Pancreas (tissue), 10 donors: ENCODE results near the gene CCDC28B. TPM values are rescaled to one million over a fixed set of nuclear protein-coding genes. Genes with fewer than 3 reads are reported as not detected.

Source experiments
- ATAC-seq, 4 donors: fragments of 200-7000 bp; cut with Tn5 transposase; one replicate each; pipeline versions ENCODE4 v1.8.0 to v1.9.1; 2020; ENCODE audit warnings: mild to moderate bottlenecking in 4 of 4, moderate library complexity in 4 of 4
- DNase-seq, 6 donors: peaks; one replicate each; pipeline ENCODE4 v3.0.0-alpha.2; 2020
- FAIRE-seq: peaks from 2 replicates; lab custom pipeline; 2012; peaks lifted over from hg19 to GRCh38; lab: Jason Lieb, UNC
- H3K27ac ChIP-seq, 4 donors: fragments of 200-600 bp; sonication (generic); 1 replicate in 3 of 4; 2 replicates in 1 of 4; pipeline versions ENCODE4 v1.5.0 to v1.8.0; 2020
- H3K27me3 ChIP-seq, 4 donors: fragments of 200-600 bp; one replicate each; pipeline ENCODE4 v1.8.0; 2021
- H3K36me3 ChIP-seq, 3 donors: fragments of 200-600 bp; sonication (generic) in 1 of 3; one replicate each; pipeline versions ENCODE4 v1.5.0 to v1.8.0; 2020 to 2021
- H3K4me1 ChIP-seq, 3 donors: fragments of 200-600 bp; one replicate each; pipeline ENCODE4 v1.8.0; 2021
- H3K4me3 ChIP-seq, 4 donors: fragments of 200-600 bp; sonication (generic) in 2 of 4; one replicate each; pipeline versions ENCODE4 v1.5.0 to v1.8.0; 2020 to 2021
- H3K9me3 ChIP-seq, 4 donors: fragments of 200-600 bp; one replicate each; pipeline ENCODE4 v1.8.0; 2021
- CTCF ChIP-seq, 4 donors: fragments of 200-600 bp; sonication (generic) in 3 of 4; IDR thresholded peaks; one replicate each; pipeline versions ENCODE4 v1.5.0 to v1.8.0; 2021; ENCODE audit warnings: antibody characterized with exemption in 4 of 4
- WGBS, 2 donors: extraction: QIAGEN DNeasy Blood & Tissue Kit; methylation state at CpG; one replicate each; pipeline ENCODE4 v1.1.7; 2013; 5-methylcytosine and 5-hydroxymethylcytosine counted together
- intact Hi-C, 3 donors: fragments of 100-400 bp; cut with DNase I; formaldehyde crosslinking; loops; one replicate each; pipeline versions ENCODE4 v1.11.1 to v1.14.2; 2022
- polyA plus RNA-seq, 2 donors: library from polyadenylated mRNA; stranded (reverse); fragments of 200-250 nt; gene quantifications; one replicate each; pipeline ENCODE4 v1.2.3, GENCODE V29; 2013
- total RNA-seq, 6 donors: library from RNA; stranded (reverse); fragmentation: NEBNext Ultra II Directional in 4 of 6; extraction: Animal tissue kit (Norgen Biotek cat#: 25700) in 4 of 6; gene quantifications; one replicate each; pipeline versions ENCODE4 v1.2.1 to v1.2.4, GENCODE V29; 2021 to 2023
- donor health status: healthy with polysubstance abuse.
- donor health status: DM: no; HTN: no; CAD: no; lungs with moderate emphysema.
- donor health status: DM: no; HTN: no; CAD: no.
- donor health status: control.
- donor health status: control.
- donor health status: Bipolar disorder and iron deficiency.
- donor health status: DM: yes; HTN: yes; CAD: no.
- donor health status: DM: no; HTN: no; CAD: no.
- donor health status: DM: no; HTN: no; CAD: no.
- donor health status: DM: yes; HTN: yes; CAD: no.

CCDC28B gene
- total and polyA plus RNA-seq, 8 donors = 1.6 to 8.5 (median 3.6) TPM

DNA sequence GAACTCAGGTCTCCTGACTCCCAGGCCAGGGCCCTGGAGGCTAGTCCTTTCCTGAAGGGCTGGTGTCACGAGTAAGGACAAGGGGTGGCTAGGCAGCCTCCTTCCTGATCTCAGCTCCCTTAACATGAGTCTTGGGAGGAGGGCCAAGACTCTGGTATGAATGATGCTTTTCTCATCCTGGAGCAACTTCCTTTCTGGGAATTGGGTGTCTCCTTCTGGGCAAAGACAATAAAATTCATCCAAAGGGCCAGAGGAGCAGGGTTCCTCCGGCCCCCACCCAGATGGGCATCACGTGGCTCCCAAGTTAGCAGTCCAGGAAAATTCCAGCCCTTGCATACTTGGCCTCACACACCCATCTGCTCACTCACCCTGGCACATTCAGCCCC lies 46.5 kb downstream of the CCDC28B start, which contains the start of gene FAM167B:
FAM167B (plus strand) TSS at position 335 of the 386 bp plus-strand sequence. CDS start 200 bp downstream, outside the sequence.
- peaks cover 0 to 6% (median 0%) of the 10 kb centered on the region in 3 donors for H3K4me1 ChIP-seq
- no peak within 1 kb of the TSS for H3K4me3 ChIP-seq
- TF ChIP-seq CTCF (IDR thresholded peaks at IDR 0.05) = no peak
- no peaks in the 10 kb centered on the region for H3K36me3 ChIP-seq
- H3K27me3 ChIP-seq = no peaks in the 10 kb centered on the region
- no peak for DNase-seq
- ATAC-seq = no peak
- intact Hi-C loops = no loop called here
- H3K27ac ChIP-seq = peak within 1 kb of the TSS in 2 of 4 donors; percentile 24 to 41
- no peaks in the 10 kb centered on the region for H3K9me3 ChIP-seq
- FAIRE-seq = no peak
- WGBS, 2 donors = 80 to 84% methylated on average over 3 of the region's 3 CpGs

DNA sequence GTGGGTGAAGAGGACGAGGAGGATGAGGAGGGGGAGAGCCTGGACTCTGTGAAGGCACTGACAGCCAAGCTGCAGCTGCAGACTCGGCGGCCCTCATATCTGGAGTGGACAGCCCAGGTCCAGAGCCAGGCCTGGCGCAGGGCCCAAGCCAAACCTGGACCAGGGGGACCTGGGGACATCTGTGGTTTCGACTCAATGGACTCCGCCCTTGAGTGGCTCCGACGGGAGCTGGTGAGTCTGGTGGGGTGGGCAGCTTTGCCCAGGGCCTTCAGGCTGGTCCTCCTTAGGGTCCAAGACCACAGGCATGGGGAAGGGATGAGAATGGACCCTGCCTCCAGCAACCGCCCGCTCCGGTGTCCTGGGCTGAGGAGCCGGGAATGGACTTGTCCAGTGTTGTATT lies 47.1 kb downstream of the CCDC28B start:
- peak overlapping the region in 2 of 4 donors; percentile 24 to 41 for H3K27ac ChIP-seq
- FAIRE-seq (no peak), ATAC-seq (no peak), DNase-seq (peak in 3 of 6 donors; percentile 58 to 70 (median 60))
- H3K4me3 ChIP-seq = no peak overlapping the region
- intact Hi-C loops = no loop called here
- peaks cover 0 to 5% (median 0%) of the 10 kb centered on the region in 3 donors for H3K4me1 ChIP-seq
- H3K27me3 ChIP-seq = no peaks in the 10 kb centered on the region
- H3K9me3 ChIP-seq = no peaks in the 10 kb centered on the region
- TF ChIP-seq CTCF (IDR thresholded peaks at IDR 0.05) = no peak
- WGBS, 2 donors = 72 to 77% methylated on average over 11 to 12 of the region's 12 CpGs
- H3K36me3 ChIP-seq = no peaks in the 10 kb centered on the region

DNA sequence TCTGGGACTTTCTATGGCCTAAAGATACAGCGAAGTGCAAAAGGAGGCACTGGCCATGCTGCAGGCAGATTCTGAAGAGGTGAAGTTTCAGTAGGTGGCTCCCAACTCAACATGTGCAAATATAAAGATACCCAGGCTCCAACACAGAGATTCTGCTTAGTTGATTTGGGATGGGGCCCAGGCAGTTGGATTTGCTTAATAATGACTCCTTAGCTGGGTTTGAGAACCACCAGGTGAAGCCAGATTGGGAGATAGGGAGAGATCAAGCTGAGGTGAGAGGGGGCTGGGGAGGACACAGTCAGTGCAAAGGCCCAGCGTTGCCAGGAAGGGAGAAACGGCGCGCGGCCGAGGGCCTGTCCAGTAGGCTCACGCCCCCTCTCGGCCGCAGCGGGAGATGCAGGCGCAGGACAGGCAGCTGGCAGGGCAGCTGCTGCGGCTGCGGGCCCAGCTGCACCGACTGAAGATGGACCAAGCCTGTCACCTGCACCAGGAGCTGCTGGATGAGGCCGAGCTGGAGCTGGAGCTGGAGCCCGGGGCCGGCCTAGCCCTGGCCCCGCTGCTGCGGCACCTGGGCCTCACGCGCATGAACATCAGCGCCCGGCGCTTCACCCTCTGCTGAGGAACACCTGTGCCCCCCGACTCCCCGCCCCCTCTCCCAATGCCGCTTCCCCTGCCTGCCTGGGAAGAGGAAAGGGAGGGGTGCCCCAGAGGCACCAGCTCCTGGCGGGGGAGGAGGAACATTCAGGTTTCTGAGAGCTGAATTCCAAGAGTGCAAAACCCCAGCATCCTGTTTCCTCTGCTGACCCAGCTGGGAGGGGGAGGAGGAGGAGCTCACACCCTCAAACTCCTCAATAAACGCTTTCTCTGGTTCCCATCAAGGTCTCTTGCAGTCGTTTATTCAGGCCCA lies 47.8 kb downstream of the CCDC28B start:
- Histone ChIP-seq H3K4me1 (peaks cover 0 to 5% (median 0%) of the 10 kb centered on the region in 3 donors), H3K4me3 (peak overlapping the region in 1 of 4 donors; percentile 18), H3K9me3 (no peaks in the 10 kb centered on the region), H3K36me3 (no peaks in the 10 kb centered on the region), H3K27me3 (no peaks in the 10 kb centered on the region), H3K27ac (peak overlapping the region in 1 of 4 donors; percentile 41)
- WGBS, 2 donors = 9 to 10% methylated on average over 24 to 31 of the region's 31 CpGs
- DNase-seq = peak; percentile 74 to 96 (median 87)
- ATAC-seq = peak; percentile 79 to 97 (median 89)
- intact Hi-C loops = no loop called here
- FAIRE-seq = no peak
- peak; percentile 79 to 86 (median 82) for TF ChIP-seq CTCF (IDR thresholded peaks at IDR 0.05)

- Histone ChIP-seq H3K9me3 (no peaks in the 10 kb centered on the region), H3K4me1 (peaks cover 0 to 5% (median 0%) of the 10 kb centered on the region in 3 donors), H3K27me3 (no peaks in the 10 kb centered on the region), H3K4me3 (no peak overlapping the region), H3K36me3 (no peaks in the 10 kb centered on the region), H3K27ac (peak overlapping the region in 1 of 4 donors; percentile 37)
- DNase-seq (peak in 1 of 6 donors; percentile 64), ATAC-seq (peak in 3 of 4 donors; percentile 13 to 18 (median 15)), FAIRE-seq (no peak)
- TF ChIP-seq CTCF (IDR thresholded peaks at IDR 0.05) = no peak
- WGBS, 2 donors = 57 to 58% methylated on average over 9 of the region's 9 CpGs
- intact Hi-C loops = no loop called here
Measured at GRCh38 chr1:32249831-32250525, 49.6 kb downstream of the CCDC28B start.
